Endometrium (tissue), 2 donors: Measurements from ENCODE around the gene CD2BP2.
"Not testable (repeated sequence)": the region's sequence is repeated elsewhere in the genome, so short reads cannot be mapped to it uniquely, and the experiment has no call there.

Experiments
- FAIRE-seq: peaks from 2 replicates; lab custom pipeline; 2012; peaks lifted over from hg19 to GRCh38; lab: Jason Lieb, UNC
- donor health status: control.
- donor health status: control.

CD2BP2 gene

GRCh38 chr16:30355144-30355953 lies at the start of gene CD2BP2:
CD2BP2 (minus strand) TSS chr16:30355308; CDS start chr16:30354681, 627 bp downstream.
- FAIRE-seq: peak; percentile 98

- FAIRE-seq: no peak
These were observed 46.8 kb upstream of the CD2BP2 start for GRCh38 chr16:30401768-30402425.

GRCh38 chr16:30399435-30400186 lies 44.5 kb upstream of the CD2BP2 start:
- no peak for FAIRE-seq

- FAIRE-seq: no peak
These were observed 43.7 kb upstream of the CD2BP2 start for GRCh38 chr16:30398661-30399434.

GRCh38 chr16:30397776-30398660 lies 42.9 kb upstream of the CD2BP2 start:
- FAIRE-seq: no peak

- FAIRE-seq: no peak
These were observed 41.9 kb upstream of the CD2BP2 start for GRCh38 chr16:30397056-30397455.

GRCh38 chr16:30396627-30397026 lies 41.5 kb upstream of the CD2BP2 start:
- not testable (repeated sequence) for FAIRE-seq

GRCh38 chr16:30395992-30396585 lies 41.0 kb upstream of the CD2BP2 start:
- FAIRE-seq: no peak

- no peak for FAIRE-seq
These were observed 40.3 kb upstream of the CD2BP2 start, which contains the start of gene ZNF48 for GRCh38 chr16:30395155-30395991. ZNF48 (plus strand) TSS chr16:30395420; CDS start chr16:30395795, 375 bp downstream.

- no peak for FAIRE-seq
These were observed 39.6 kb upstream of the CD2BP2 start for GRCh38 chr16:30394592-30395154.

- no peak for FAIRE-seq
These were observed 28.4 kb upstream of the CD2BP2 start for GRCh38 chr16:30383521-30383920.

GRCh38 chr16:30382111-30382881 lies 27.2 kb upstream of the CD2BP2 start, which contains the start of gene SEPTIN1:
SEPTIN1 (minus strand) TSS chr16:30382561; CDS start chr16:30382542, 19 bp downstream.
- FAIRE-seq: no peak

- FAIRE-seq: no peak
These were observed 26.4 kb upstream of the CD2BP2 start for GRCh38 chr16:30381291-30382041.

GRCh38 chr16:30380803-30381208 lies 25.7 kb upstream of the CD2BP2 start:
- FAIRE-seq: no peak

- FAIRE-seq: no peak
These were observed 25.1 kb upstream of the CD2BP2 start for GRCh38 chr16:30380072-30380802.

GRCh38 chr16:30379158-30379783 lies 24.2 kb upstream of the CD2BP2 start:
- no peak for FAIRE-seq
